ENCODE results near the gene SLC2A6. TPM values are rescaled to one million over a fixed set of nuclear protein-coding genes. Genes with fewer than 3 reads are reported as not detected.

The SLC2A6 gene
- total and polyA plus RNA-seq, 2 of the 8 experiments (the other 6 are each of a cell fraction or from before 2014, with no cell fraction given): 16.6 to 17.8 TPM

DNA sequence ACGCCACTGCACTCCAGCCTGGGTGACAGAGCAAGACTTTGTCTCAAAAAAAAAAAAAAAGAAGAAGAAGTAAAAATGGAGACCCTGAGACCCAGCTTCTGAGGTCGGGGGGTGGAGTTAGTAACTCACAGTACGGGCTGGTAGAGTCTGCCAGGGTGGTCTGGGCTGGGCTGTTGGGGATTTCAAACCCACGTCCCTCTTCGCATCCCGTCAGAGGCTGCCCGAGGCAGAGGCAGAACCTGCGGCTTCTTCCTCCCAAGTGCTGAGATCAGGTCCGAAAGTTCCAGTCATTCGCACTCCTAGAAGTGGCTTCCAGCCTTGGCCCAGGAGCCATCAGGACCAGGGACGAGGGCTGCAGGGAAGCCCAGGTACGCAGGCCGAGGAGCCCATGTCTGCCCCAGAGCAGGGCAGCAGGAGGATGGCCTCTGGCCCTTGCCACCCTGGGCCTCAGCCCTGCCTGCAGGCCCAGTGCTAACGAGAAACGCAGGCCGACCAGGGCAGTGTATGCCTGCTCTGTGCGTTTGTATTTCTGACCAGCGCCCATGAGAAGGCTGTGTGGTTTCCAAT lies 9.9 kb upstream of the SLC2A6 start (continued):
- TF ChIP-seq HDAC2 (IDR thresholded peaks at IDR 0.05; ENCODE audit: borderline replicate concordance in 1 of 2, low read depth in 2 of 2, low read length in 2 of 2) (no peak), ZNF274 (IDR thresholded peaks at IDR 0.05; ENCODE audit: borderline replicate concordance, extremely low read depth, low read length) (no peak), KDM5A (IDR thresholded peaks at IDR 0.05; ENCODE audit: low read length) (no peak)
